Kidney epithelial cell (primary cell): ENCODE data around the gene GFRA1. TPM values are rescaled to one million over a fixed set of nuclear protein-coding genes. Genes with fewer than 3 reads are reported as not detected.

Source experiments
- DNase-seq: peaks from one replicate; pipeline ENCODE4 v3.0.0-alpha.2; 2010; ENCODE audit warnings: low read depth
- H3K27me3 ChIP-seq: 2 replicates; pipeline ENCODE4 v1.6.0; 2011; ENCODE audit warnings: low read length; ENCODE audit not compliant: control insufficient read depth, insufficient read depth
- H3K36me3 ChIP-seq: 2 replicates; pipeline ENCODE4 v1.5.1; 2011; ENCODE audit warnings: low read length; ENCODE audit not compliant: control insufficient read depth, insufficient read depth
- H3K4me3 ChIP-seq: 2 replicates; pipeline ENCODE4 v1.5.1; 2011; ENCODE audit warnings: low read depth, mild to moderate bottlenecking, control low read depth, low read length
- total RNA-seq: library from RNA; depleted of rRNA; stranded (reverse); fragments of >200 nt; gene quantifications from 2 replicates; pipeline ENCODE4 v1.2.3, GENCODE V29; 2015
- TF ChIP-seq, protein P1 (sequence below): IDR thresholded peaks from 2 replicates; pipeline ENCODE4 v1.5.1; 2011; ENCODE audit warnings: mild to moderate bottlenecking, moderate library complexity, low read length, control low read depth, inconsistent platforms; ENCODE audit not compliant: insufficient read depth, poor library complexity, severe bottlenecking

The GFRA1 gene
- total RNA-seq, 1 donor from 2014 or later = 1.6 TPM

- no peak for DNase-seq
- H3K27me3 ChIP-seq = no peaks in the 10 kb centered on the region
- H3K36me3 ChIP-seq = no peaks in the 10 kb centered on the region
- TF ChIP-seq, protein P1, sequence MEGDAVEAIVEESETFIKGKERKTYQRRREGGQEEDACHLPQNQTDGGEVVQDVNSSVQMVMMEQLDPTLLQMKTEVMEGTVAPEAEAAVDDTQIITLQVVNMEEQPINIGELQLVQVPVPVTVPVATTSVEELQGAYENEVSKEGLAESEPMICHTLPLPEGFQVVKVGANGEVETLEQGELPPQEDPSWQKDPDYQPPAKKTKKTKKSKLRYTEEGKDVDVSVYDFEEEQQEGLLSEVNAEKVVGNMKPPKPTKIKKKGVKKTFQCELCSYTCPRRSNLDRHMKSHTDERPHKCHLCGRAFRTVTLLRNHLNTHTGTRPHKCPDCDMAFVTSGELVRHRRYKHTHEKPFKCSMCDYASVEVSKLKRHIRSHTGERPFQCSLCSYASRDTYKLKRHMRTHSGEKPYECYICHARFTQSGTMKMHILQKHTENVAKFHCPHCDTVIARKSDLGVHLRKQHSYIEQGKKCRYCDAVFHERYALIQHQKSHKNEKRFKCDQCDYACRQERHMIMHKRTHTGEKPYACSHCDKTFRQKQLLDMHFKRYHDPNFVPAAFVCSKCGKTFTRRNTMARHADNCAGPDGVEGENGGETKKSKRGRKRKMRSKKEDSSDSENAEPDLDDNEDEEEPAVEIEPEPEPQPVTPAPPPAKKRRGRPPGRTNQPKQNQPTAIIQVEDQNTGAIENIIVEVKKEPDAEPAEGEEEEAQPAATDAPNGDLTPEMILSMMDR = no peak
- no peak overlapping the region for H3K4me3 ChIP-seq
Observed at GRCh38 chr10:116197946-116198675, 74.9 kb downstream of the GFRA1 start.

- Histone ChIP-seq H3K36me3 (no peaks in the 10 kb centered on the region), H3K4me3 (no peak overlapping the region), H3K27me3 (no peaks in the 10 kb centered on the region)
- DNase-seq = no peak
- TF ChIP-seq, protein P1 = no peak
Observed at GRCh38 chr10:116195583-116195982, 77.4 kb downstream of the GFRA1 start.

DNA sequence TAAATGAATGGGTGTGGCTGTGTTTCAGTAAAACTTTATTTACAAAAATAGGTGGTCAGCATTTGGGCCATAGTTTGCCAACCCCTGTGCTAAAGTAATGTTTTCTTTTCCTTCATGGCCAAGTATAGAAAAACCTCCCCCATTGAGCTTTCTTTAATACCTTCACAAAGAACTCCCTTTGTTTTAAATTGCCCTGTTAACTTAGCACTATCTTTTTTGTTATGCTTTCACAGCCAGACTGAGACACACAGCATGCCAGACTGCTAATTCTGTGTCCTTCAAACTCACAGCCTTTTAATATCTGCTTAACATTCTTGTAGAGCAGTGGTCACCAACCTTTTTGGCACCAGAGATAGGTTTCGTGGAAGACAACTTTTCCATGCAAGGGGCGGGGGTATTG, 78.0 kb downstream of the GFRA1 start:
- Histone ChIP-seq H3K36me3 (no peaks in the 10 kb centered on the region), H3K4me3 (no peak overlapping the region), H3K27me3 (no peaks in the 10 kb centered on the region)
- DNase-seq = no peak
- TF ChIP-seq, protein P1 = no peak

DNA sequence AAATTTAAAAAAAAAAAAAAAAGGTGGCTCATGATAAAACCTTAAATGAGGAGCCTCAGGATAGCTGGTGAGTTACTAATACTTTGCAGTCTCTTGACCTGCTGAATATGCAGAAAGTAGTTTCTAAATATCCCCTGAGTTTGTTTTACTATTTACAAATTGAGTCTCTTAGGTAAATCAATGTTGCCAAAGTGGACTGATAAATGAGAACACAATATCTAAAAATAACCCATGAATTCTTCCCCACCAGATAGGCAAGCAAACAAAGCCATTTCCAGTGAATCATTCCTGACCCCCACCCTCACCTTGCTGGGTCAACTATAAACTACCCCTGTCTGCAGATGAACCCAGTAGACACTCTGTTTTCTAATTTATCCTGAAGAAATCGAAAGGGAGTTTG, 78.9 kb downstream of the GFRA1 start:
- no peaks in the 10 kb centered on the region for H3K36me3 ChIP-seq
- no peak overlapping the region for H3K4me3 ChIP-seq
- H3K27me3 ChIP-seq = no peaks in the 10 kb centered on the region
- TF ChIP-seq, protein P1 = no peak
- DNase-seq = no peak

- TF ChIP-seq, protein P1 = no peak
- Histone ChIP-seq H3K36me3 (no peaks in the 10 kb centered on the region), H3K4me3 (no peak overlapping the region), H3K27me3 (no peaks in the 10 kb centered on the region)
- no peak for DNase-seq
Observed at GRCh38 chr10:116190883-116191282, 82.1 kb downstream of the GFRA1 start.

DNA sequence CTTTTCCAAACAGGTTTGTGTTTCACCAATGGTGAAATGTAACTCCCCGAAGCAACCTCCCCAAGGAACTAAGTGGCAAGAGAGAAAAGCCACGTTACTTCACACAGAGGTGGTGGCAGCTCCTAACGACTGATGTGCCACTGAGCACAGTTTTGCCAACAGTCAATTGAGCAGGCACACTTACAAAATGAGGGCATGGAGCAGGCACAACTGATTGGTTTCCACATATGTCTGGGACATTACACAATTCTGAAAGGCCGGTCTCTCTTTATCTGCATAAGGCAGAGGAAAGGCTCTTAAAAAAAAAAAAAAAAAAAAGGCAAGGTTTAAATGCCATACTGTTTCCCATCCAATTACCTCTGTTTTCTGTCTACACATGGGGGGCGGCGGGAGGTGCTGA, 86.7 kb downstream of the GFRA1 start:
- Histone ChIP-seq H3K4me3 (no peak overlapping the region), H3K27me3 (no peaks in the 10 kb centered on the region), H3K36me3 (no peaks in the 10 kb centered on the region)
- DNase-seq = no peak
- TF ChIP-seq, protein P1 = no peak
